NB4 (cell line): ENCODE results near the gene CNTNAP2.

Experiments
- POLR2A ChIP-seq: IDR thresholded peaks from 2 replicates; pipeline ENCODE4 v1.6.1; 2011; ENCODE audit warnings: mild to moderate bottlenecking; ENCODE audit not compliant: insufficient read length; ENCODE audit errors: extremely low read depth
- TF ChIP-seq, protein P1 (sequence below): IDR thresholded peaks from one replicate; pipeline ENCODE4 v1.5.1; 2012; ENCODE audit warnings: low read depth, low read length
- TF ChIP-seq, protein P2 (sequence below): IDR thresholded peaks from 2 replicates; pipeline ENCODE4 v1.6.1; 2011; ENCODE audit warnings: low read depth, low read length

DNA sequence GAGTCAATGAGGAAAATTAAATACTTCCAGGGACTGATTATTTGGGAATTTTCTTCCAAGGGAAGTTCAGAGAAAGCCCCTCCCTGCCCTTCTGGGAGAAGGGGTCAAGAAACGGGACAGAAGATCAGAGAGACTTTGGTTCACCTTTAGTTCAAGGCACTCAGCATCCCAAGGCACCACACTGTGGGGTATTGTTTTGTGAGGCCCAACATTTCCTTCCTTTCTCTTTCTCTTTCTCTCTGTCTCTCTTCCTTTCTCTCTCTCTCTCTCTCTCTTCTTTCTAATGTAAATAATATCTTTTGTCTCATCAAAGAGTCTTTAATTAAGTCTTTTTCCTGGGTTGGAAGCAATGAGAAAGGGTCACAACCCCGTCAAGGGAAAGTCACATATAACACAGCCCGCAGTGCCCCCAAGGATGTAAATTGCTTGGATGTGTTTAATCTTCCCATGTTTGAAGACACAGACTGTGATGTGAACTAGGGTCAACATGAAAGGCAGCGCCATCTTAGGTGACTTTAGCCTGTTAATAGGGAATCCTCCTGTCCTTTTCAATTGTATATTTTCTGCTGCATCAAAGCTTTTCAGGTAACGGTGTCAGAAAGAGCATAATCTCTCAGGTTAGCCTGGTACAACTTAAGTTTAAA is 1490.7 kb downstream of the CNTNAP2 start:
- TF ChIP-seq, protein P1, sequence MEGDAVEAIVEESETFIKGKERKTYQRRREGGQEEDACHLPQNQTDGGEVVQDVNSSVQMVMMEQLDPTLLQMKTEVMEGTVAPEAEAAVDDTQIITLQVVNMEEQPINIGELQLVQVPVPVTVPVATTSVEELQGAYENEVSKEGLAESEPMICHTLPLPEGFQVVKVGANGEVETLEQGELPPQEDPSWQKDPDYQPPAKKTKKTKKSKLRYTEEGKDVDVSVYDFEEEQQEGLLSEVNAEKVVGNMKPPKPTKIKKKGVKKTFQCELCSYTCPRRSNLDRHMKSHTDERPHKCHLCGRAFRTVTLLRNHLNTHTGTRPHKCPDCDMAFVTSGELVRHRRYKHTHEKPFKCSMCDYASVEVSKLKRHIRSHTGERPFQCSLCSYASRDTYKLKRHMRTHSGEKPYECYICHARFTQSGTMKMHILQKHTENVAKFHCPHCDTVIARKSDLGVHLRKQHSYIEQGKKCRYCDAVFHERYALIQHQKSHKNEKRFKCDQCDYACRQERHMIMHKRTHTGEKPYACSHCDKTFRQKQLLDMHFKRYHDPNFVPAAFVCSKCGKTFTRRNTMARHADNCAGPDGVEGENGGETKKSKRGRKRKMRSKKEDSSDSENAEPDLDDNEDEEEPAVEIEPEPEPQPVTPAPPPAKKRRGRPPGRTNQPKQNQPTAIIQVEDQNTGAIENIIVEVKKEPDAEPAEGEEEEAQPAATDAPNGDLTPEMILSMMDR = no peak
- TF ChIP-seq, protein P2, sequence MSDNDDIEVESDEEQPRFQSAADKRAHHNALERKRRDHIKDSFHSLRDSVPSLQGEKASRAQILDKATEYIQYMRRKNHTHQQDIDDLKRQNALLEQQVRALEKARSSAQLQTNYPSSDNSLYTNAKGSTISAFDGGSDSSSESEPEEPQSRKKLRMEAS = no peak
- no peak for TF ChIP-seq POLR2A
